Measurements from ENCODE around the gene MED1.

MED1 gene

GRCh38 chr17:39361064-39361463 lies 90.0 kb downstream of the MED1 start:
- DNase-seq = no peak

GRCh38 chr17:39360537-39360936 lies 90.5 kb downstream of the MED1 start:
- no peak for DNase-seq

- no peak for DNase-seq
These were observed 91.1 kb downstream of the MED1 start for GRCh38 chr17:39359994-39360393.

- no peak for DNase-seq
These were observed 93.1 kb downstream of the MED1 start for GRCh38 chr17:39357986-39358385.

- DNase-seq = no peak
These were observed 93.6 kb downstream of the MED1 start for GRCh38 chr17:39357488-39357887.
